Muscle layer of duodenum (tissue), 2 donors: ENCODE results near the gene GNG12.
A peak's percentile ranks its signal among the peaks of the same experiment; 100 is the strongest.

Source experiments
- H3K27ac ChIP-seq: one replicate; pipeline ENCODE4 v1.7.0; 2013; ENCODE audit warnings: mild to moderate bottlenecking, low read length
- H3K27me3 ChIP-seq: one replicate; pipeline ENCODE4 v1.7.0; 2013; ENCODE audit warnings: low read depth, mild to moderate bottlenecking, control low read depth, low read length
- H3K36me3 ChIP-seq, 2 donors: one replicate each; pipeline ENCODE4 v1.7.0; 2013; ENCODE audit warnings: low read length in 2 of 2, control low read depth in 1 of 2, mild to moderate bottlenecking in 1 of 2; ENCODE audit not compliant: insufficient read depth in 2 of 2, control insufficient read depth in 1 of 2
- H3K4me1 ChIP-seq, 2 donors: one replicate each; pipeline ENCODE4 v1.7.0; 2013; ENCODE audit warnings: low read length in 2 of 2, mild to moderate bottlenecking in 2 of 2, control low read depth in 1 of 2, moderate library complexity in 1 of 2; ENCODE audit not compliant: insufficient read depth in 2 of 2, control insufficient read depth in 1 of 2
- H3K4me3 ChIP-seq, 2 donors: one replicate each; pipeline ENCODE4 v1.7.0; 2013; ENCODE audit warnings: low read length in 2 of 2, low read depth in 1 of 2, mild to moderate bottlenecking in 1 of 2
- H3K9me3 ChIP-seq, 2 donors: one replicate each; pipeline ENCODE4 v1.7.0; 2013; ENCODE audit warnings: low read length in 2 of 2, control low read depth in 1 of 2, mild to moderate bottlenecking in 1 of 2; ENCODE audit not compliant: control insufficient read depth in 1 of 2
- donor health status: healthy.

GNG12 gene

GRCh38 chr1:67832737-67833601 is at the start of gene GNG12:
Gene GNG12, minus strand, starts transcription at chr1:67833467. Its CDS starts 125,781 bp downstream, at chr1:67707686.
- Histone ChIP-seq H3K36me3 (no peaks in the 10 kb centered on the region), H3K27me3 (no peaks in the 10 kb centered on the region), H3K9me3 (no peaks in the 10 kb centered on the region), H3K4me1 (peaks cover 0 to 22% of the 10 kb centered on the region in 2 donors), H3K4me3 (peak within 1 kb of the TSS; percentile 70 to 92), H3K27ac (peak within 1 kb of the TSS; percentile 96)

- Histone ChIP-seq H3K27me3 (no peaks in the 10 kb centered on the region), H3K4me3 (no peak overlapping the region), H3K4me1 (peaks cover 0 to 2% of the 10 kb centered on the region in 2 donors), H3K9me3 (no peaks in the 10 kb centered on the region), H3K27ac (no peak overlapping the region), H3K36me3 (no peaks in the 10 kb centered on the region)
Measured at GRCh38 chr1:67882196-67882958, 49.1 kb upstream of the GNG12 start.

GRCh38 chr1:67880056-67880601 is 46.9 kb upstream of the GNG12 start:
- no peaks in the 10 kb centered on the region for H3K4me1 ChIP-seq
- no peak overlapping the region for H3K4me3 ChIP-seq
- H3K27ac ChIP-seq: no peak overlapping the region
- no peaks in the 10 kb centered on the region for H3K36me3 ChIP-seq
- H3K27me3 ChIP-seq: no peaks in the 10 kb centered on the region
- H3K9me3 ChIP-seq: peaks cover 0 to under 1% of the 10 kb centered on the region in 2 donors

GRCh38 chr1:67879485-67879884 is 46.2 kb upstream of the GNG12 start:
- no peaks in the 10 kb centered on the region for H3K27me3 ChIP-seq
- H3K9me3 ChIP-seq: peaks cover 0 to 3% of the 10 kb centered on the region in 2 donors
- H3K27ac ChIP-seq: no peak overlapping the region
- no peak overlapping the region for H3K4me3 ChIP-seq
- no peaks in the 10 kb centered on the region for H3K36me3 ChIP-seq
- H3K4me1 ChIP-seq: no peaks in the 10 kb centered on the region

GRCh38 chr1:67874501-67875111 is 41.3 kb upstream of the GNG12 start:
- Histone ChIP-seq H3K9me3 (peaks cover 0 to 3% of the 10 kb centered on the region in 2 donors), H3K27me3 (no peaks in the 10 kb centered on the region), H3K4me1 (no peaks in the 10 kb centered on the region), H3K36me3 (no peaks in the 10 kb centered on the region), H3K4me3 (no peak overlapping the region), H3K27ac (no peak overlapping the region)

GRCh38 chr1:67869233-67869632 is 36.0 kb upstream of the GNG12 start:
- Histone ChIP-seq H3K4me3 (no peak overlapping the region), H3K4me1 (no peaks in the 10 kb centered on the region), H3K27ac (no peak overlapping the region), H3K9me3 (no peaks in the 10 kb centered on the region), H3K36me3 (no peaks in the 10 kb centered on the region), H3K27me3 (no peaks in the 10 kb centered on the region)

GRCh38 chr1:67863637-67864036 is 30.4 kb upstream of the GNG12 start:
- Histone ChIP-seq H3K9me3 (no peaks in the 10 kb centered on the region), H3K27me3 (no peaks in the 10 kb centered on the region), H3K27ac (no peak overlapping the region), H3K36me3 (no peaks in the 10 kb centered on the region), H3K4me3 (no peak overlapping the region), H3K4me1 (no peaks in the 10 kb centered on the region)

GRCh38 chr1:67862685-67863084 is 29.4 kb upstream of the GNG12 start:
- no peak overlapping the region for H3K4me3 ChIP-seq
- no peaks in the 10 kb centered on the region for H3K36me3 ChIP-seq
- no peaks in the 10 kb centered on the region for H3K4me1 ChIP-seq
- H3K27ac ChIP-seq: no peak overlapping the region
- H3K9me3 ChIP-seq: no peaks in the 10 kb centered on the region
- H3K27me3 ChIP-seq: no peaks in the 10 kb centered on the region

GRCh38 chr1:67861856-67862516 is 28.7 kb upstream of the GNG12 start:
- H3K9me3 ChIP-seq: no peaks in the 10 kb centered on the region
- no peak overlapping the region for H3K27ac ChIP-seq
- H3K36me3 ChIP-seq: no peaks in the 10 kb centered on the region
- H3K27me3 ChIP-seq: no peaks in the 10 kb centered on the region
- no peaks in the 10 kb centered on the region for H3K4me1 ChIP-seq
- no peak overlapping the region for H3K4me3 ChIP-seq

GRCh38 chr1:67860776-67861175 is 27.5 kb upstream of the GNG12 start:
- no peak overlapping the region for H3K4me3 ChIP-seq
- H3K27ac ChIP-seq: no peak overlapping the region
- no peaks in the 10 kb centered on the region for H3K9me3 ChIP-seq
- H3K4me1 ChIP-seq: peaks cover 0 to 6% of the 10 kb centered on the region in 2 donors
- no peaks in the 10 kb centered on the region for H3K27me3 ChIP-seq
- H3K36me3 ChIP-seq: no peaks in the 10 kb centered on the region
